OCI-LY7 (cell line): ENCODE measurements around the gene REPIN1. TPM values are rescaled to one million over a fixed set of nuclear protein-coding genes. Genes with fewer than 3 reads are reported as not detected.

ENCODE experiments used
- BruUV-seq: library from RNA; stranded (reverse); fragments of 400-500 nt; replicated peaks from 2 replicates; lab custom pipeline; 2021; lab: Mats Ljungman, UMichigan
- CTCF ChIA-PET: fragments of 300-600 bp; sonication (Branson Sonifier 250); formaldehyde crosslinking; loops from one replicate; lab custom pipeline; 2022; ENCODE audit warnings: antibody characterized with exemption; ENCODE audit not compliant: unreplicated experiment; lab: Charles Lee
- POLR2A ChIA-PET: fragments of 300-600 bp; sonication (Branson Sonifier 250); formaldehyde crosslinking; loops from one replicate; lab custom pipeline; 2022; ENCODE audit warnings: antibody characterized with exemption; lab: Charles Lee
- DNase-seq: peaks from one replicate; pipeline ENCODE4 v3.0.0-alpha.2; 2015; ENCODE audit warnings: low spot score
- H2AFZ ChIP-seq: fragments of 200-600 bp; sonication (generic), shearing (Covaris generic); 2 replicates; pipeline ENCODE4 v1.6.1; 2014; ENCODE audit warnings: mild to moderate bottlenecking, antibody characterized with exemption, low read length, moderate library complexity
- H3K27ac ChIP-seq: fragments of 200-600 bp; sonication (generic); 2 replicates; pipeline ENCODE4 v1.5.1; 2014; ENCODE audit warnings: mixed run types, low read depth, mild to moderate bottlenecking, moderate library complexity, low read length, inconsistent platforms; ENCODE audit not compliant: poor library complexity, severe bottlenecking
- H3K36me3 ChIP-seq: fragments of 200-600 bp; sonication (generic); 2 replicates; pipeline ENCODE4 v1.6.1; 2014; ENCODE audit warnings: mild to moderate bottlenecking, antibody characterized with exemption, low read length, moderate library complexity, mixed read lengths; ENCODE audit not compliant: insufficient read depth
- H3K4me1 ChIP-seq: fragments of 200-600 bp; sonication (generic); 2 replicates; pipeline ENCODE4 v1.5.1; 2014; ENCODE audit warnings: mild to moderate bottlenecking, low read length; ENCODE audit not compliant: insufficient read depth, poor library complexity, severe bottlenecking
- H3K4me2 ChIP-seq: fragments of 200-600 bp; sonication (generic); 2 replicates; pipeline ENCODE4 v1.6.1; 2014; ENCODE audit warnings: mild to moderate bottlenecking, low read length
- H3K4me3 ChIP-seq: fragments of 200-600 bp; sonication (generic); 2 replicates; pipeline ENCODE4 v1.5.1; 2014; ENCODE audit warnings: mild to moderate bottlenecking, low read depth, low read length; ENCODE audit not compliant: poor library complexity, severe bottlenecking
- H3K79me2 ChIP-seq: fragments of 200-600 bp; sonication (generic); 2 replicates; pipeline ENCODE4 v1.6.1; 2016; ENCODE audit warnings: low read depth, mild to moderate bottlenecking, low read length, moderate library complexity, mixed read lengths; ENCODE audit not compliant: insufficient read depth
- H3K9me2 ChIP-seq: fragments of 200-600 bp; sonication (generic); 2 replicates; pipeline ENCODE4 v1.6.1; 2016; ENCODE audit warnings: mild to moderate bottlenecking, low read length, mixed read lengths; ENCODE audit not compliant: insufficient read depth
- H3K9me3 ChIP-seq: fragments of 200-600 bp; sonication (generic); 2 replicates; pipeline ENCODE4 v1.6.1; 2014; ENCODE audit warnings: mild to moderate bottlenecking, mixed run types, low read length, mixed read lengths
- H4K20me1 ChIP-seq: fragments of 200-600 bp; sonication (generic); 2 replicates; pipeline ENCODE4 v1.6.1; 2014; ENCODE audit warnings: mild to moderate bottlenecking, antibody characterized with exemption, low read length, moderate library complexity, mixed read lengths; ENCODE audit not compliant: insufficient read depth
- EZH2phosphoT487 ChIP-seq: fragments of 200-600 bp; sonication (generic); IDR thresholded peaks from 2 replicates; pipeline ENCODE4 v1.6.1; 2018; ENCODE audit warnings: low read depth, borderline replicate concordance, mild to moderate bottlenecking, mixed run types, antibody characterized with exemption, low read length, moderate library complexity, mixed read lengths
- intact Hi-C: fragments of 100-400 bp; cut with micrococcal nuclease; formaldehyde crosslinking; loops from one replicate; pipeline ENCODE4 v1.10.0; 2022; ENCODE audit not compliant: unreplicated experiment
- total RNA-seq, 2 experiments: library from RNA; depleted of rRNA in 1 of 2; stranded (reverse); fragments of >200 nt in 1 of 2; shearing (Covaris generic) in 1 of 2; gene quantifications; 2 replicates each; pipeline ENCODE4 v1.2.3, GENCODE V29; 2014 to 2022
- TF ChIP-seq, protein P1 (sequence below): fragments of 200-600 bp; sonication (generic); conservative IDR thresholded peaks from 2 replicates; pipeline ENCODE4 v1.5.1; 2014; ENCODE audit warnings: mild to moderate bottlenecking, antibody characterized with exemption, low read length, moderate library complexity, mixed read lengths

Gene REPIN1
- total RNA-seq, 2 experiments from 2014 or later: 19.0 to 46.2 TPM

DNA sequence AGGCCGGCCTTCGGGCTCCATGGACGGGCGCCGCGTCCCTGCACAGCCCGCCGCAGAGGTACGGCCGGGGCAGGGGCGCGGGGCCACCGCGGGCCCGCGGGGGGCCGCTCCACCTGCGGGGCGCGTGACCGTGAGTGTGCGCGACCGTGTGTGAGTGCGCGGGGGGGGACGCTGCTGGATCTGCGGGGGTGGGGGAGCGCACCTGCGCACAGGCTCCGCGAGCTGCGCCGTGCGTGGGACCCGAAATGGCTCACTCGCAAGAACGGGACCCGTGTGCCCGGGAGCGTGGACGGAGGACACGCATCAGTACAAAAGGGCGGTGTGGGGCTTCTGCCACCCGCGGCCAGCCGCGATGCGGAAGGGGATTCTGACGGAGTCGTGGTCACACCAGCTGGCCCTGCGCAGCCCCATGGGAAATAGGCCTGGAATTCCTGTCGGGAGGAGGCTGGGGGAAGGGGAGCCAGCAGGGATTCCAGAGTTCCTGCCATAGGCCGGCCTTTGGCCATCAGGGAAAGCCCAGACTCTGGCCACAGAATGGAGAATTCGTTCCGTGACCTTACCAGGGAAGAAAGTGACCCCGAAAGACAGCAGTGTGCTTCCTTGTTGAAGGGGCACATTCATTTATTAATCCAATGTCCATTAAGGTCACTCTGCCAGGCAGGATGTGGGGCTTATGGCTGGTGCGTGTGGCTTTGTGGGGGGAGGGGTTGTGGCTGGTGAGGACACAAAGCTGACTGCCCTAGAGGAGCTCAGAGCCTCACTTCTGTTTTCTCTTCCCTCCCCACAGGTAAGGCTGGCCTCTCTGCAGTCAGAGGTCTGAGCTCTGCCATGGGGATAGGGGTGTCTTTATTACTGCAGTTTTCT, 494 bp downstream of the REPIN1 start:
- TF ChIP-seq EZH2phosphoT487: no peak
- TF ChIP-seq, protein P1, sequence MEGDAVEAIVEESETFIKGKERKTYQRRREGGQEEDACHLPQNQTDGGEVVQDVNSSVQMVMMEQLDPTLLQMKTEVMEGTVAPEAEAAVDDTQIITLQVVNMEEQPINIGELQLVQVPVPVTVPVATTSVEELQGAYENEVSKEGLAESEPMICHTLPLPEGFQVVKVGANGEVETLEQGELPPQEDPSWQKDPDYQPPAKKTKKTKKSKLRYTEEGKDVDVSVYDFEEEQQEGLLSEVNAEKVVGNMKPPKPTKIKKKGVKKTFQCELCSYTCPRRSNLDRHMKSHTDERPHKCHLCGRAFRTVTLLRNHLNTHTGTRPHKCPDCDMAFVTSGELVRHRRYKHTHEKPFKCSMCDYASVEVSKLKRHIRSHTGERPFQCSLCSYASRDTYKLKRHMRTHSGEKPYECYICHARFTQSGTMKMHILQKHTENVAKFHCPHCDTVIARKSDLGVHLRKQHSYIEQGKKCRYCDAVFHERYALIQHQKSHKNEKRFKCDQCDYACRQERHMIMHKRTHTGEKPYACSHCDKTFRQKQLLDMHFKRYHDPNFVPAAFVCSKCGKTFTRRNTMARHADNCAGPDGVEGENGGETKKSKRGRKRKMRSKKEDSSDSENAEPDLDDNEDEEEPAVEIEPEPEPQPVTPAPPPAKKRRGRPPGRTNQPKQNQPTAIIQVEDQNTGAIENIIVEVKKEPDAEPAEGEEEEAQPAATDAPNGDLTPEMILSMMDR: no peak
- Histone ChIP-seq H3K36me3 (no peaks in the 10 kb centered on the region), H2AFZ (peak overlapping the region; percentile 79), H3K27ac (peak overlapping the region; percentile 23), H3K79me2 (no peaks in the 10 kb centered on the region), H4K20me1 (no peaks in the 10 kb centered on the region), H3K9me2 (no peaks in the 10 kb centered on the region), H3K4me3 (peak overlapping the region; percentile 87), H3K4me1 (peaks cover 69% of the 10 kb centered on the region), H3K4me2 (peak overlapping the region; percentile 99), H3K9me3 (no peaks in the 10 kb centered on the region)
- ChIA-PET CTCF (interaction anchor here (0.8 kb wide), 1 partner anchor 9 kb away, joined by 3 read pairs; no protein-coding TSS in a partner anchor), POLR2A (interaction anchor here (2.5 to 3.2 kb wide), 2 partner anchors 9 to 36 kb away, joined by 14 to 20 read pairs; a partner anchor contains a TSS)
- DNase-seq: peak; percentile 65
- intact Hi-C loops: loop anchor here (2.0 to 10.0 kb wide), 3 partner anchors 38 to 1657 kb away; no protein-coding TSS in a partner anchor
- no TSS peak for BruUV-seq

DNA sequence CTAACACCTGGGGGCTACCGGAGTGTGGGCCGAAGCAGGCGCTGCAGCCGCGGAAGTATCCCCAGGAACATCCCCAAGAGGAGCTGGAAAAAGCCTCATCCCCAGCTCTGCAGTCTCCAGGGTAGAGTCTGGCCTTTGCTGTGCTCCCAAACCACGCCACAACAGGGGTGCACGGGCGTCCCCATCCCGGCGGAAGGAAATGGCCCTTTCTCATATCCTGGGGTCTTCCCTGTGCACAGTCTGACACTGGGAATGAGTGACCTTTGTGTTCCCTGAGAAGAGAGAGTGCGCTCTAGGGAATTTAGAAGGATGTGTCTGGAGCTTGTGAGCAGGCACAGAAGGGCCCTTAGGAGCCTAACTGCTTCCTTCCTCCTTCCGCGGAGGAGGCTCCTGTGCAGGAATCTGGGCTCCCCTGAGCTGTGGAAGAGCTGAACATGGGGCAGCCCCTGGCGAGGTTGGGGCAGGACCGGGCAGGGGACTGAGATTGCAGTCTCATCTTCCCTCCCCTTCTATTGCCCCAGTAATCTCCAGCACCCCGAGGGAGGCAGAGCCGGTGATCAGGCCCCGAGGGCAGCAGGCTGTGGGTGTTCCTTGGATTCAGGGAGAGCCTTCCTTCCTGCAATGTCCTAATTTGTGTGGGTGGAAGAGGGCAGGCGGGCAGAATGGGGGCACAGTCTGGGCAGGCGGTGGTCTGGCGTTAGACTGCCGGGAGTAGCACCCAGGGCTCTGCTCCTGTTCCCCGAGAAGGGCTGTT, 1.3 kb downstream of the REPIN1 start:
- intact Hi-C loops: loop anchor here (2.0 to 10.0 kb wide), 5 partner anchors 37 to 1658 kb away; partner anchors contain the start of gene KCNH2
- no peaks in the 10 kb centered on the region for H3K79me2 ChIP-seq
- DNase-seq: no peak
- H3K4me1 ChIP-seq: peaks cover 61% of the 10 kb centered on the region
- no peak overlapping the region for H2AFZ ChIP-seq
- ChIA-PET CTCF (no interaction called here), POLR2A (interaction anchor here (1.2 to 3.2 kb wide), 3 partner anchors 8 to 36 kb away, joined by 4 to 20 read pairs (median 14); a partner anchor contains a TSS)
- no peaks in the 10 kb centered on the region for H3K9me2 ChIP-seq
- BruUV-seq: no TSS peak
- H3K36me3 ChIP-seq: no peaks in the 10 kb centered on the region
- H3K9me3 ChIP-seq: no peaks in the 10 kb centered on the region
- no peaks in the 10 kb centered on the region for H4K20me1 ChIP-seq
- peak overlapping the region; percentile 87 for H3K4me3 ChIP-seq
- peak overlapping the region; percentile 8 for H3K27ac ChIP-seq
- peak overlapping the region; percentile 99 for H3K4me2 ChIP-seq
- TF ChIP-seq, protein P1: no peak
- no peak for TF ChIP-seq EZH2phosphoT487
